HG03039 (cell line): Measurements from ENCODE around the gene SH3BGRL.
A peak's percentile ranks its signal among the peaks of the same experiment; 100 is the strongest.

Source experiments
- ATAC-seq: cut with Tn5 transposase; IDR thresholded peaks from one replicate; pipeline ENCODE4 v1.9.1; 2021; ENCODE audit warnings: mild to moderate bottlenecking, moderate library complexity; ENCODE audit not compliant: unreplicated experiment

Gene SH3BGRL

GRCh38 chrX:81201671-81202455 is at the start of gene SH3BGRL, which contains the start of gene HMGN5:
TSS of gene SH3BGRL (plus strand) at chrX:81202102. CDS start at chrX:81202201, 99 bp downstream.
TSS of gene HMGN5 (minus strand) at chrX:81201913. CDS start at chrX:81121549, 80,364 bp downstream.
- ATAC-seq = peak; percentile 93

GRCh38 chrX:81168391-81168790 is 33.5 kb upstream of the SH3BGRL start:
- no peak for ATAC-seq

GRCh38 chrX:81174286-81174685 is 27.6 kb upstream of the SH3BGRL start:
- ATAC-seq = peak; percentile 56

- ATAC-seq = no peak
Measured at GRCh38 chrX:81195259-81195658, 6.6 kb upstream of the SH3BGRL start.

DNA sequence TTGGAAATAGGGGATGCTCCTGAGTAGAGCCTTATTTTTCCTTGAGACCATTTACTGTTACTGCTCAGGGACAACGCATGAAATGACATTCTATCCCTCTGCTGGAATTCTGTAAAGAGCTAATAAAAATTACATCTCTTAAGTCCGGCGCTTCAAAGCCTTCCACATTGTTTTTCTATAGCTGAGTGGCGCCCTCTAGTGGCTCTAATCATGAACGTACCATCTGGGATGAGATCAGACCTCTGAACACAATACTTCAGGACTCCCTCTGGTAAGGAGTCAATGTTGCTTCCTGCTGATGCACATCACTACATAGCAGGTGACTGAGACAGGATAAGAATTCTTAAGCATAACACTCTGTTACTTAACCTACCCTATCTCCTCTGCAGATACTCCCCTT is 6.2 kb upstream of the SH3BGRL start:
- ATAC-seq = peak; percentile 79

- ATAC-seq = no peak
Measured at GRCh38 chrX:81201071-81201470, 831 bp upstream of the SH3BGRL start.

GRCh38 chrX:81202456-81202819 is 536 bp downstream of the SH3BGRL start:
- no peak for ATAC-seq

DNA sequence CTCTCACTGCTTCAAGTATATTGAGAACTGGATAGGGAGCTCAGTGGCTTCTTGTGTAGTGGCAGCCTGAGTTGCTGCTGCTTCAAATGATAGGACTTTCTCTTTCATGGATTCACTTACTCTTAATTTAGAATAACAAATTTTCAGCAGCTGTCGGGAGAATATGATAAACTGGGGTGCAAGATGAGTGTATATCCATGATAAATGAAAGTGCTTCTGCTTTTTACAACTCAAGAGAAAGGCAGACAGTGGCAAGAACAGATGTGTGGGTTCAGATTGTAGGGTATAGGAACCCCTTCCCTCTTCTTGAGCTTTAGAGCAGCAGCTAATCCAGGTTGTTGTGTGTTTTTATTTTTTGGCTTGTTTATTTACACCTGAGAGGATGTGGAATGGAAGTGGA is 1.0 kb downstream of the SH3BGRL start:
- no peak for ATAC-seq

GRCh38 chrX:81205551-81205950 is 3.6 kb downstream of the SH3BGRL start:
- no peak for ATAC-seq

DNA sequence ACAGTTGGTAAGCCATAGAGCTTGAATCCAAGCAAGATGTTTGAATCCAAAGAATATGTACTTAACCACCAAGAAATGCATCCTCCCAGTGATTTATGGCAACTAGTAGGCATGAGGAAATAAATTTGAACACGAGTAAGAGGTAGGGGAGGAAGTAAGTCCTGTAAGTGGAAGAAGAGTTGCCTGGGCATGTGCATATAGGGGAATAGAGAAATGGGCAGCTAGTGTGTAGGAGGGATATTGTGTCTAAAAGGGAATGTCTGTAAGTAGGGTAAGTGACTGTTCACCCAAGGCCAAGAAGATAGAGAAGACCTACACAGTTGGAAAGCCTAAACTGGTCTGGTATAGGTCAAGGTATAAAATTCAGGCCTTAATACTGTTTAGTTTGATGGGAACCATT is 4.6 kb downstream of the SH3BGRL start:
- no peak for ATAC-seq

GRCh38 chrX:81208916-81209315 is 7.0 kb downstream of the SH3BGRL start:
- no peak for ATAC-seq

GRCh38 chrX:81215685-81216084 is 13.8 kb downstream of the SH3BGRL start:
- no peak for ATAC-seq

DNA sequence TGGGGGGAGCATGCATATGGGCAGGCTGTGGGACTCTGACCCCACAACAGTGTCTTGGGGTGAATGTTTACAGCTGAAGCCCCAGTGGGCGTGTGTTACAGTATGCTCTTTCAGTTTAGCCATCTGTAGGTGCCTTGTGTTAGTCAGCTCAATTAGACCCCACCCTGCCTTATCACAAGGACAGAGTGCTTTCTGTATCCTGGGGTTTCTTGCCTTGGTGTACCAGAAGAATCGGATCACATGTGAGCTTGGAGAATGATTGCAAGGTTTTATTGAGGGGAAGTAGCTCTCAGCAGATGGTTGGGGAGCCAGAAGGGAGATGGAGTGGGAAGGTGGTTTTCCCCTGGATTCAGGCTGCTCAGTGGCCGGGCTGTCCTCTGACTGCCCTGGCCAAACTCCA is 27.3 kb downstream of the SH3BGRL start:
- ATAC-seq = no peak

- no peak for ATAC-seq
Measured at GRCh38 chrX:81229901-81230300, 28.0 kb downstream of the SH3BGRL start.

DNA sequence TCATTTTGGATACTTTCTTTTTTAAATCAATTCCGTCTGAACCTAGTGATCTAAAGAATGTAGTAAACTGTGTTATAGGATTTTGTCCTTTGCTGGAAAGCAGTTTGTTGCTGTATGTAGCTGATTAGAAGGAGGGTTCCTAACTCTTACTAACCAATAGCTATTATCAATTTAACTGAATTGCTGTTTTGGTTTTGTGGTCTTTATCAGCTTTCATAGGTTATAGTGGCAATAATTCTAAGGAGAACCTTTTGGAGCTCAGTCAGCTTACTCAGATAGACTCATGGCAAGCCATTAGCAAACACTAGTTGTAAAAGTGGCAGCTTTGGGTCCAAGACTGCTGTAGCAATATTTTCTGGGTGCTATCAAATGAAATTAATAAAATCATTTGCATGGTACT is 29.6 kb downstream of the SH3BGRL start:
- ATAC-seq = no peak

GRCh38 chrX:81232218-81232617 is 30.3 kb downstream of the SH3BGRL start:
- ATAC-seq = no peak

DNA sequence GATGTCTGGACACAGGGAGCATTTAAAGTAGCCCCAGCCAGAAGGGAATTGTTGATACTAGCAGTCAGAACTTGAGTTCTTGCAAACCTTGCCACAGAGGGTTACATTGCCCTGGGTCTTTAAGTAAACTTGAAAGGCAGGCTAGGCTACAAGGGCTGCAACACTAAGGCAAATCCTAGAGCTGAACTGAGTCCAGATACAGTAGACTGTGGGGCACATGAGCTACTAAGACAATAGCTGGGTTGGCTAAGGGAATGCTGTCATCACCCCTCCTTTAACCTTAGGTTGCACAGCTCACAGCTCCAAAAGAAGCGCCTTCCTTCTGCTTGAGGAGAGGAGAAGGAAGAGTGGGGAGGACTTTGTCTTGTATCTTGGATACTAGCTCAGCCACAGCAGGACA is 35.6 kb downstream of the SH3BGRL start:
- ATAC-seq = no peak

DNA sequence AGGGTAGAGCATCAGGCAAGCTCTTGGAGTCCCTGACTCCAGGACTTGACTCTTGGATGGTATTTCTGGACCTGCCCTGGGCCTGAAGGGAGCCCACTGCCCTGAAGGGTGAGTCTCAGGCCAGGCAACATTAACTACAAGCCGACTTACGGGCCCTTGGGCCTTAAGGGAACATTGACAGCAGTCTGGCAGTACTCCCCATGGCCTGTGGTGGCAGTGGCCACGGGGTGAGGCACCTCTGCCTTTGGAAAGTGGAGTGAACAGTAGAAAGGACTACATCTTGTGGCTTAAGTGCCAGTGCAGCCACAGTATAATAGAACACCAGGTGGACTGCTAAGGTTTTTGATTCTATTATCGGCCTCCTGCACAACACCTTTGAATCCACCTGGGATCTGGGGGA is 36.3 kb downstream of the SH3BGRL start:
- ATAC-seq = no peak

GRCh38 chrX:81240701-81241331 is 38.9 kb downstream of the SH3BGRL start:
- no peak for ATAC-seq

GRCh38 chrX:81241753-81242152 is 39.9 kb downstream of the SH3BGRL start:
- no peak for ATAC-seq

DNA sequence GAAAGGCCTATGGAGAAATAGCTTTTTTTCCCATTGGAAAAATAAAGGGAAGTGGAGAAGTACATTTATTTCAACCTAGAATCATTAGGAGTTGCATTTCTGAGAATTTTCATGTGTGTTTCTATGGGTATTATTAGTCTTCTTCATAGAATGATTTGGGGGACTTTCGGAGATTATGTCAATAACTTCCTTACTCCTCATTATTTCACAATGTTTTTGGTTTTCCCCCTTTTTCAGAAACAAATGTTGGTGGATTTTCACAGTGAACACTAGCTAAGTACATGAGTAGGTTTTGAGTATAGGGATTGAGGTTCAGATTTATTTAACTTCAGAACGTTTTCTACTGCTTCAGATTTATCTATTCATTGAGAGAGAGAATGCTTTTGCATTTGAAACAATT is 54.0 kb downstream of the SH3BGRL start:
- no peak for ATAC-seq

- no peak for ATAC-seq
Measured at GRCh38 chrX:81257817-81258216, 55.9 kb downstream of the SH3BGRL start.
